Sigmoid colon (tissue), 7 donors: ENCODE measurements around the gene YJEFN3. TPM values are rescaled to one million over a fixed set of nuclear protein-coding genes. Genes with fewer than 3 reads are reported as not detected.

Source experiments
- DNase-seq: peaks from one replicate; pipeline ENCODE4 v3.0.0-alpha.2; 2019
- H3K27ac ChIP-seq, 4 donors: fragments of 200-600 bp; sonication (generic); one replicate each; pipeline ENCODE4 v1.5.1; 2016 to 2019; ENCODE audit warnings: mild to moderate bottlenecking in 1 of 4
- H3K27me3 ChIP-seq, 3 donors: fragments of 200-600 bp; sonication (generic); one replicate each; pipeline ENCODE4 v1.5.1; 2019; ENCODE audit warnings: mild to moderate bottlenecking in 1 of 3
- H3K36me3 ChIP-seq, 4 donors: fragments of 200-600 bp; sonication (generic); one replicate each; pipeline ENCODE4 v1.5.1; 2016 to 2019
- H3K4me1 ChIP-seq, 4 donors: fragments of 200-600 bp; sonication (generic); one replicate each; pipeline ENCODE4 v1.5.1; 2017 to 2019
- H3K4me3 ChIP-seq, 4 donors: fragments of 200-600 bp; sonication (generic); one replicate each; pipeline ENCODE4 v1.5.1; 2017 to 2019; ENCODE audit warnings: mild to moderate bottlenecking in 2 of 4, moderate library complexity in 1 of 4
- H3K9me3 ChIP-seq, 4 donors: fragments of 200-600 bp in 3 of 4; sonication (generic) in 3 of 4; one replicate each; pipeline versions ENCODE4 v1.5.1 to v1.6.1; 2013 to 2019
- EP300 ChIP-seq, 4 donors: sonication (generic); formaldehyde crosslinking; IDR thresholded peaks; one replicate each; pipeline ENCODE4 v1.6.1; 2017; ENCODE audit warnings: antibody characterized with exemption in 4 of 4
- POLR2A ChIP-seq, 2 donors: fragments of 450-650 bp; IDR thresholded peaks; one replicate each; pipeline ENCODE4 v1.6.1; 2016; ENCODE audit warnings: antibody characterized with exemption in 2 of 2, mild to moderate bottlenecking in 2 of 2, moderate library complexity in 2 of 2
- POLR2AphosphoS5 ChIP-seq, 4 donors: sonication (generic); formaldehyde crosslinking; IDR thresholded peaks; one replicate each; pipeline ENCODE4 v1.6.1; 2017; ENCODE audit warnings: antibody characterized with exemption in 4 of 4
- WGBS, 2 donors: extraction: QIAGEN DNeasy Blood & Tissue Kit; methylation state at CpG; one replicate each; pipeline ENCODE4 v1.1.7; 2013; 5-methylcytosine and 5-hydroxymethylcytosine counted together
- intact Hi-C: fragments of 100-400 bp; cut with DNase I; formaldehyde crosslinking; loops from one replicate; pipeline ENCODE4 v1.15.1; 2023
- polyA plus RNA-seq, 3 donors: library from polyadenylated mRNA; stranded (reverse); fragments of 200-250 nt; gene quantifications; one replicate each; pipeline ENCODE4 v1.2.3, GENCODE V29; 2013
- total RNA-seq, 4 donors: library from RNA; depleted of rRNA; stranded (reverse); fragments of >200 nt; gene quantifications; one replicate each; pipeline ENCODE4 v1.1.0, GENCODE V29; 2016
- TF ChIP-seq, protein P1 (sequence below), 4 experiments: fragments of 450-650 bp in 3 of 4; fragments of 200-600 bp in 1 of 4; IDR thresholded peaks; one replicate each; pipeline ENCODE4 v1.5.1; 2016 to 2019; ENCODE audit warnings: antibody characterized with exemption in 4 of 4, mild to moderate bottlenecking in 3 of 4, moderate library complexity in 2 of 4
- donor health status: healthy with polysubstance abuse.
- donor health status: Bipolar disorder and iron deficiency.
- donor health status: healthy.

YJEFN3 gene
- total and polyA plus RNA-seq, 7 donors: 0.71 to 14.4 (median 2.2) TPM; not detected in 2

DNA sequence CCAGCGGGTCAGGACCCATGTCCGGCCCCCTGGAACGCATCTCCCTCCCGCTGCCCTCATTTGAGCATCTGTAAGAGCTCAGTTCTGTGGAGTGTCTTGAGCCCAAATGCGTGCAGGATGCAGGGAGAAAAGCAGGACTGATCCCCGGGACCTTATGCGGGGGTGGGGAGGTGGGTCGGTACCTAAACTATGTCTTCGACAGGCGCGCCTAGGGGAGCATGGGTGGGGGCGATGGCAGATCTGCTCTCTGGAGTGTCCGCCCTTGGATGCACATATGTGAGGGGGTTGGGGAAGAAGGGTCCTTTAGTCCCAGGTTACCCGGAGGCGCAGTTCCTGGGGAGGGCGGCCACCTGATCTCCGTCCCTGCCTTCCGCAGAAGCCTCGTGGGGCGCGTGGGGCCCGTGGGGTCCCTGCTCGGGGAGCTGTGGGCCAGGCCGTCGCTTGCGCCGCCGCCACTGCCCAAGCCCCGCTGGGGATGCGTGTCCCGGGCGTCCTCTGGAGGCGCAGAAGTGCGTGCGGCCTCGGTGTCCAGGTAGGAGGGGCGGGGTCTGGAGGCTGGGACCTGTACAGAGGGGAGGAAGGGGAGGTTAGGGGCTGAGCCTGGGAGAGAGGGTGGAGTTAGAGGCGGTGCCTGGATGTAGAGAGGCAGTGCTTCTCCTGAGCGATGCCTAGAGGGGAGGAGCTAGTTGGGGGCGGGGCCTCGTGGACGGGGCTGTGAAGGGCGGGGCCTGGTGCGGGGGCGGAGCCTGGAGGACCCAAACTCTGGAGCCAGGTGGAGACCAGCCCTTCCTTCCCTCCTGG lies 12.2 kb downstream of the YJEFN3 start:
- H3K27ac ChIP-seq: no peak overlapping the region
- H3K9me3 ChIP-seq: no peaks in the 10 kb centered on the region
- peaks cover 0 to 40% (median 36%) of the 10 kb centered on the region in 4 donors for H3K4me1 ChIP-seq
- intact Hi-C loops: no loop called here
- TF ChIP-seq, protein P1, sequence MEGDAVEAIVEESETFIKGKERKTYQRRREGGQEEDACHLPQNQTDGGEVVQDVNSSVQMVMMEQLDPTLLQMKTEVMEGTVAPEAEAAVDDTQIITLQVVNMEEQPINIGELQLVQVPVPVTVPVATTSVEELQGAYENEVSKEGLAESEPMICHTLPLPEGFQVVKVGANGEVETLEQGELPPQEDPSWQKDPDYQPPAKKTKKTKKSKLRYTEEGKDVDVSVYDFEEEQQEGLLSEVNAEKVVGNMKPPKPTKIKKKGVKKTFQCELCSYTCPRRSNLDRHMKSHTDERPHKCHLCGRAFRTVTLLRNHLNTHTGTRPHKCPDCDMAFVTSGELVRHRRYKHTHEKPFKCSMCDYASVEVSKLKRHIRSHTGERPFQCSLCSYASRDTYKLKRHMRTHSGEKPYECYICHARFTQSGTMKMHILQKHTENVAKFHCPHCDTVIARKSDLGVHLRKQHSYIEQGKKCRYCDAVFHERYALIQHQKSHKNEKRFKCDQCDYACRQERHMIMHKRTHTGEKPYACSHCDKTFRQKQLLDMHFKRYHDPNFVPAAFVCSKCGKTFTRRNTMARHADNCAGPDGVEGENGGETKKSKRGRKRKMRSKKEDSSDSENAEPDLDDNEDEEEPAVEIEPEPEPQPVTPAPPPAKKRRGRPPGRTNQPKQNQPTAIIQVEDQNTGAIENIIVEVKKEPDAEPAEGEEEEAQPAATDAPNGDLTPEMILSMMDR (IDR thresholded peaks at IDR 0.05): no peak
- TF ChIP-seq POLR2AphosphoS5 (IDR thresholded peaks at IDR 0.05) (no peak), EP300 (IDR thresholded peaks at IDR 0.05) (no peak), POLR2A (IDR thresholded peaks at IDR 0.05) (no peak)
- H3K36me3 ChIP-seq: no peaks in the 10 kb centered on the region
- peak overlapping the region in 1 of 4 donors; percentile 11 for H3K4me3 ChIP-seq
- no peak for DNase-seq
- peaks cover 47 to 87% (median 80%) of the 10 kb centered on the region in 3 donors for H3K27me3 ChIP-seq
- 4% methylated on average over 45 of the region's 45 CpGs for WGBS, 2 donors

DNA sequence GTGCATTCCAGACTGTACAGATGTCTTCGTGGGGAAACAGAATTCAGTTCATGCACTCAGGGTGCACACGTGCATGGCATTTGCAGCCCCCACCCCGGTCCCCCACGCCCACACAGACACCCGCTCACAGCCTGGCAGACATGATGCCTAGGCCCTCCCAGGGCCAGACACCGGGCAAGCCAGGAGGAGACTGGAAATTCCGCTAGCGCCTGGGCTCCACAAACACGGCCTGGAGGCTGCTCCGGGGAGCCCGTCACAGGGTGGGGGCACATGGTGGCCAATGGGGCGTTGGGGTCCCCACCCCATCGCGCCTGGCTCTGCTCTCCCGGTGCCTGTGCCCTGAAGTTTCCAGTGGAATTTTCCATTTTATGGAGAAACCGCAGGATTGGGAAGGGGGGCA lies 12.9 kb downstream of the YJEFN3 start:
- WGBS, 2 donors: 78 to 83% methylated on average over 16 of the region's 16 CpGs
- Histone ChIP-seq H3K27ac (no peak overlapping the region), H3K9me3 (no peaks in the 10 kb centered on the region), H3K4me3 (no peak overlapping the region), H3K27me3 (peaks cover 47 to 94% (median 80%) of the 10 kb centered on the region in 3 donors), H3K36me3 (no peaks in the 10 kb centered on the region), H3K4me1 (peaks cover 0 to 40% (median 36%) of the 10 kb centered on the region in 4 donors)
- no peak for DNase-seq
- intact Hi-C loops: no loop called here
- TF ChIP-seq, protein P1 (IDR thresholded peaks at IDR 0.05): no peak
- TF ChIP-seq POLR2AphosphoS5 (IDR thresholded peaks at IDR 0.05) (no peak), POLR2A (IDR thresholded peaks at IDR 0.05) (no peak), EP300 (IDR thresholded peaks at IDR 0.05) (no peak)

DNA sequence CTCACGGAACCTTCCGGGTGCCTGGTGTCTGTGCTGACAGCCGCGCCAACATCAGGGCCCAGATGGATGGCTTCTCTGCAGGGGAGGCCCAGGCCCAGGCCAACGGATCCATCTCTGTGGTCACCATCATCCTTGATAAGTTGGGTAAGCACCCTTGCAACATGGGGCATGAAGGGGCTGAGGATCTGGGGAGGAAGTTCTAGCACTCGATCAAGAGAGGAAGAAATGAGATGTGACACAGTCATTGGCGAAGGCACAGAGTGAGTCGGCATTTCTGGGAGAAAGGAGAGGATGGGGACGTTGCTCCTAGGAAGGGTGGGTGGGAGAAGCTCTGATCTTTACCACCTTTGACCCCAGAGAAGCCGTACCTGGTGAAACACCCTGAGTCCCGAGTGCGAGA lies 13.8 kb downstream of the YJEFN3 start:
- Histone ChIP-seq H3K9me3 (no peaks in the 10 kb centered on the region), H3K27me3 (peaks cover 47 to 98% (median 76%) of the 10 kb centered on the region in 3 donors), H3K36me3 (no peaks in the 10 kb centered on the region), H3K4me3 (no peak overlapping the region), H3K27ac (no peak overlapping the region), H3K4me1 (peaks cover 0 to 35% (median 31%) of the 10 kb centered on the region in 4 donors)
- intact Hi-C loops: no loop called here
- DNase-seq: no peak
- TF ChIP-seq POLR2AphosphoS5 (IDR thresholded peaks at IDR 0.05): no peak
- TF ChIP-seq, protein P1 (IDR thresholded peaks at IDR 0.05): no peak
- TF ChIP-seq EP300 (IDR thresholded peaks at IDR 0.05): no peak
- TF ChIP-seq POLR2A (IDR thresholded peaks at IDR 0.05): no peak
- WGBS, 2 donors: 77 to 84% methylated on average over 12 of the region's 12 CpGs

DNA sequence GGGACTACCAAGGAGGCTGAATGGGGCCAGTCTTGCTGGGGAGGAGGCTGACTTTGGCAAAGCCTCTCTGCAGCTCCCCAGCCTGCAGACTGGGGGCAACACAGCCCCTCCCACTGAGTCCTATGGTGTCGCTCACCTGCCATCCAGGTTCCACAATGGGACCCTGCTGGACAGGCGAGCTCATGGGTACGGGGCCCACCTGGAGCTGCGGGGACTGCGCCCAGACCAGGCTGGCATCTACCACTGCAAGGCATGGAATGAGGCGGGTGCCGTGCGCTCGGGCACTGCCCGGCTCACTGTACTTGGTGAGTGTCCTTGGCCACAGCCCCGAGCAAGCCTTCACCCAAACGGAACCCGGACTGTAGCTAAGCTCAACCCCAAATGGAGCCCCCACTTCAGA lies 14.4 kb downstream of the YJEFN3 start:
- intact Hi-C loops: no loop called here
- 91 to 95% methylated on average over 13 of the region's 13 CpGs for WGBS, 2 donors
- H3K27ac ChIP-seq: no peak overlapping the region
- peaks cover 43 to 98% (median 70%) of the 10 kb centered on the region in 3 donors for H3K27me3 ChIP-seq
- H3K36me3 ChIP-seq: no peaks in the 10 kb centered on the region
- no peak overlapping the region for H3K4me3 ChIP-seq
- H3K4me1 ChIP-seq: peaks cover 0 to 29% (median 26%) of the 10 kb centered on the region in 4 donors
- TF ChIP-seq, protein P1 (IDR thresholded peaks at IDR 0.05): no peak
- no peak for DNase-seq
- H3K9me3 ChIP-seq: no peaks in the 10 kb centered on the region
